GM12878 (cell line): ENCODE results near the gene GPR158. TPM values are rescaled to one million over a fixed set of nuclear protein-coding genes. Genes with fewer than 3 reads are reported as not detected.

Experiments
- ATAC-seq: fragments of 200-7000 bp; cut with Tn5 transposase; 3 replicates; pipeline ENCODE4 v1.9.1; 2020; ENCODE audit warnings: mild to moderate bottlenecking, moderate library complexity
- BruUV-seq: library from RNA; stranded (reverse); fragments of 400-500 nt; replicated peaks from 2 replicates; lab custom pipeline; 2021; lab: Mats Ljungman, UMichigan
- CTCF ChIA-PET: fragments of 300-600 bp; sonication (Branson Sonifier 250); formaldehyde crosslinking; extraction: SDS; loops from one replicate; lab custom pipeline; 2021; ENCODE audit warnings: inconsistent platforms; lab: Yijun Ruan, JAX
- POLR2A ChIA-PET: fragments of 350-600 bp; formaldehyde crosslinking; extraction: SDS; loops from one replicate; lab custom pipeline; 2021; ENCODE audit warnings: inconsistent platforms; lab: Charles Lee
- RAD21 ChIA-PET: fragments of 300-600 bp; sonication (Branson Sonifier 250); formaldehyde crosslinking; loops from one replicate; lab custom pipeline; 2023; ENCODE audit warnings: antibody characterized with exemption; ENCODE audit not compliant: unreplicated experiment; lab: Charles Lee
- SMC1A ChIA-PET: fragments of 300-600 bp; sonication (Branson Sonifier 250); formaldehyde crosslinking; loops from one replicate; lab custom pipeline; 2023; ENCODE audit not compliant: unreplicated experiment, uncharacterized antibody; lab: Charles Lee
- DNase-seq: peaks from one replicate; pipeline ENCODE4 v3.0.0-alpha.2; 2011; ENCODE audit warnings: low read depth, low spot score
- FAIRE-seq: peaks from 3 replicates; lab custom pipeline; 2011; peaks lifted over from hg19 to GRCh38; lab: Jason Lieb, UNC
- H2AFZ ChIP-seq: 2 replicates; pipeline ENCODE4 v1.6.0; 2011; ENCODE audit warnings: low read depth, low read length, control low read depth; ENCODE audit not compliant: control insufficient read depth
- H3K27ac ChIP-seq: 2 replicates; pipeline ENCODE4 v1.5.1; 2011; ENCODE audit warnings: control low read depth; ENCODE audit not compliant: control insufficient read depth, insufficient read depth
- H3K27me3 ChIP-seq, 2 experiments: replicated peaks in 1 of 2; 2 replicates each; pipeline versions ENCODE4 v1.6.0 to v1.6.1; 2011; ENCODE audit warnings: low read length in 1 of 2; ENCODE audit not compliant: control insufficient read depth in 2 of 2, insufficient read depth in 2 of 2
- H3K36me3 ChIP-seq, 2 experiments: 2 replicates each; pipeline ENCODE4 v1.5.1; 2011; ENCODE audit warnings: low read length in 1 of 2; ENCODE audit not compliant: control insufficient read depth in 2 of 2, insufficient read depth in 2 of 2
- H3K4me1 ChIP-seq: 2 replicates; pipeline ENCODE4 v1.6.1; 2011; ENCODE audit warnings: mild to moderate bottlenecking, low read length, moderate library complexity, mixed read lengths; ENCODE audit not compliant: control insufficient read depth, insufficient read depth
- H3K4me2 ChIP-seq: 2 replicates; pipeline ENCODE4 v1.6.0; 2011; ENCODE audit warnings: control low read depth; ENCODE audit not compliant: control insufficient read depth, insufficient read depth
- H3K4me3 ChIP-seq: fragments of 200-600 bp; sonication (generic); 2 replicates; pipeline ENCODE4 v1.5.1; 2016
- H3K79me2 ChIP-seq: 2 replicates; pipeline ENCODE4 v1.6.0; 2011; ENCODE audit warnings: low read length; ENCODE audit not compliant: control insufficient read depth, insufficient read depth
- H3K9ac ChIP-seq: 2 replicates; pipeline ENCODE4 v1.8.0; 2011; ENCODE audit warnings: low read length, control low read depth, mixed read lengths; ENCODE audit not compliant: control insufficient read depth, insufficient read depth
- H3K9me3 ChIP-seq: replicated peaks from 3 replicates; pipeline ENCODE4 v1.5.1; 2011; ENCODE audit warnings: mild to moderate bottlenecking, low read length; ENCODE audit not compliant: control insufficient read depth, insufficient read depth
- H4K20me1 ChIP-seq: 2 replicates; pipeline ENCODE4 v1.6.0; 2011; ENCODE audit not compliant: control insufficient read depth, insufficient read depth
- ATF3 ChIP-seq: IDR thresholded peaks from 2 replicates; pipeline ENCODE4 v1.6.1; 2011; ENCODE audit warnings: low read depth, mild to moderate bottlenecking, low read length, moderate library complexity, borderline replicate concordance; ENCODE audit errors: extremely low read depth
- GATAD2B ChIP-seq: fragments of 450-650 bp; conservative IDR thresholded peaks from 2 replicates; pipeline ENCODE4 v1.6.1; 2017; ENCODE audit warnings: low read depth, mild to moderate bottlenecking, moderate library complexity
- IKZF1 ChIP-seq: fragments of 450-650 bp; conservative IDR thresholded peaks from 2 replicates; pipeline ENCODE4 v1.6.1; 2017; ENCODE audit warnings: antibody characterized with exemption, mild to moderate bottlenecking
- KAT2A ChIP-seq: conservative IDR thresholded peaks from 2 replicates; pipeline ENCODE4 v1.6.1; 2011; ENCODE audit warnings: low read depth, low read length; ENCODE audit not compliant: control insufficient read depth
- MTA3 ChIP-seq: IDR thresholded peaks from 2 replicates; pipeline ENCODE4 v1.6.1; 2012; ENCODE audit warnings: low read length, inconsistent platforms, borderline replicate concordance
- NFYA ChIP-seq: IDR thresholded peaks from 2 replicates; pipeline ENCODE4 v1.6.1; 2011; ENCODE audit warnings: low read depth, mild to moderate bottlenecking, low read length, improper control_type of control experiment, borderline replicate concordance
- PAX5 ChIP-seq: IDR thresholded peaks from 2 replicates; pipeline ENCODE4 v1.6.1; 2011; ENCODE audit warnings: low read depth, low read length, borderline replicate concordance
- SMARCA5 ChIP-seq: fragments of 450-650 bp; IDR thresholded peaks from 2 replicates; pipeline ENCODE4 v1.6.1; 2017; ENCODE audit warnings: mild to moderate bottlenecking
- SUZ12 ChIP-seq: fragments of 200-600 bp; sonication (generic); IDR thresholded peaks from one replicate; pipeline ENCODE4 v1.6.1; 2018; ENCODE audit warnings: antibody characterized with exemption, mild to moderate bottlenecking; ENCODE audit not compliant: unreplicated experiment
- WGBS: methylation state at CpG from one replicate; pipeline ENCODE4 v1.1.6; 2016; ENCODE audit warnings: low lambda C conversion rate; ENCODE audit not compliant: insufficient replicate concordance, insufficient coverage; ENCODE audit errors: missing lambda C conversion rate; 5-methylcytosine and 5-hydroxymethylcytosine counted together
- in situ Hi-C: fragments of 300-500 bp; cut with MboI; formaldehyde crosslinking; loops from 9 replicates; pipeline ENCODE4 v1.14.3; 2018; ENCODE audit warnings: mixed read lengths
- intact Hi-C: fragments of 100-400 bp; cut with micrococcal nuclease; formaldehyde crosslinking; loops from one replicate; pipeline ENCODE4 v1.14.2; 2022; ENCODE audit not compliant: unreplicated experiment
- polyA plus RNA-seq, 11 experiments: library from polyadenylated mRNA; depleted of rRNA in 4 of 11; unstranded in 6 of 11; stranded (reverse) in 5 of 11; fragments of >200 nt; fragmentation: Nextera tagmentation in 4 of 11; fragmentation: Illumina TruSeq in 1 of 11; extraction: Ambion mirVana in 4 of 11; extraction: Trizol in 1 of 11; gene quantifications; 1 replicate in 1 of 11; 2 replicates in 10 of 11; pipeline versions ENCODE4 v1.2.1 to v1.2.3, GENCODE V29; 2011 to 2016; ENCODE audit warnings: inconsistent platforms in 2 of 11, missing spikeins in 2 of 11, low read depth in 1 of 11
- total RNA-seq, 4 experiments: library from RNA; depleted of rRNA in 3 of 4; stranded (reverse); fragments of >200 nt in 3 of 4; fragmentation: Illumina TruSeq in 1 of 4; extraction: Trizol in 1 of 4; gene quantifications; 2 replicates each; pipeline versions ENCODE4 v1.2.1 to v1.2.3, GENCODE V29; 2013 to 2021
- TF ChIP-seq, protein P1 (sequence below): IDR thresholded peaks from 2 replicates; pipeline ENCODE4 v1.6.1; 2011; ENCODE audit warnings: borderline replicate concordance, low read depth, mild to moderate bottlenecking, moderate library complexity, mixed read lengths, low read length; ENCODE audit not compliant: insufficient read depth; ENCODE audit errors: extremely low read length

Gene GPR158
- total and polyA plus RNA-seq, 10 of the 15 experiments (the other 5 are each of a cell fraction or from before 2014, with no cell fraction given): not detected

- intact Hi-C loops (no loop called here), in situ Hi-C loops (no loop called here)
- ATAC-seq (no peak), DNase-seq (no peak), FAIRE-seq (no peak)
- Histone ChIP-seq H3K27ac (no peak overlapping the region), H4K20me1 (no peaks in the 10 kb centered on the region), H3K36me3 (no peaks in the 10 kb centered on the region), H3K79me2 (no peaks in the 10 kb centered on the region), H3K4me2 (no peak overlapping the region), H3K4me1 (no peaks in the 10 kb centered on the region), H3K9me3 (no peaks in the 10 kb centered on the region; the same call in 2 of the 3 replicates), H2AFZ (no peak overlapping the region), H3K9ac (no peak overlapping the region), H3K4me3 (no peak overlapping the region), H3K27me3 (no peaks in the 10 kb centered on the region)
- POLR2A ChIA-PET: no interaction called here
- CTCF ChIA-PET: no interaction called here
- no TSS peak for BruUV-seq
- RAD21 ChIA-PET: no interaction called here
- WGBS: 3% methylated on average over 3 of the region's 3 CpGs
- SMC1A ChIA-PET: no interaction called here
- no peak for TF ChIP-seq GATAD2B
- TF ChIP-seq PAX5: no peak
Measured at GRCh38 chr10:25390733-25391132, 215.9 kb downstream of the GPR158 start.

- intact Hi-C loops: no loop called here
- no peaks in the 10 kb centered on the region for H3K4me1 ChIP-seq
- DNase-seq (no peak), ATAC-seq (no peak), FAIRE-seq (no peak)
- in situ Hi-C loops: no loop called here
- WGBS: 5% methylated on average over 3 of the region's 3 CpGs
- H3K4me2 ChIP-seq: no peak overlapping the region
- CTCF ChIA-PET: no interaction called here
- H3K4me3 ChIP-seq: no peak overlapping the region
- POLR2A ChIA-PET: no interaction called here
- no peaks in the 10 kb centered on the region for H3K27me3 ChIP-seq
- H2AFZ ChIP-seq: no peak overlapping the region
- no peak overlapping the region for H3K27ac ChIP-seq
- TF ChIP-seq NFYA (no peak), IKZF1 (no peak), MTA3 (no peak), SMARCA5 (no peak), SUZ12 (no peak), ATF3 (no peak), GATAD2B (no peak), KAT2A (no peak)
- TF ChIP-seq, protein P1, sequence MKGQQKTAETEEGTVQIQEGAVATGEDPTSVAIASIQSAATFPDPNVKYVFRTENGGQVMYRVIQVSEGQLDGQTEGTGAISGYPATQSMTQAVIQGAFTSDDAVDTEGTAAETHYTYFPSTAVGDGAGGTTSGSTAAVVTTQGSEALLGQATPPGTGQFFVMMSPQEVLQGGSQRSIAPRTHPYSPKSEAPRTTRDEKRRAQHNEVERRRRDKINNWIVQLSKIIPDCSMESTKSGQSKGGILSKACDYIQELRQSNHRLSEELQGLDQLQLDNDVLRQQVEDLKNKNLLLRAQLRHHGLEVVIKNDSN: no peak
- RAD21 ChIA-PET: no interaction called here
- no peaks in the 10 kb centered on the region for H4K20me1 ChIP-seq
- no TSS peak for BruUV-seq
- no peak overlapping the region for H3K9ac ChIP-seq
- H3K79me2 ChIP-seq: no peaks in the 10 kb centered on the region
- SMC1A ChIA-PET: no interaction called here
- H3K36me3 ChIP-seq: no peaks in the 10 kb centered on the region
- no peaks in the 10 kb centered on the region; the same call in 2 of the 3 replicates for H3K9me3 ChIP-seq
Measured at GRCh38 chr10:25392132-25392531, 217.3 kb downstream of the GPR158 start.
